ENCODE data around the gene CEACAM1.
A peak's percentile ranks its signal among the peaks of the same experiment; 100 is the strongest.

Gene CEACAM1

GRCh38 chr19:42472402-42473147 is 55.7 kb downstream of the CEACAM1 start:
- no peaks in the 10 kb centered on the region for H3K79me2 ChIP-seq (ENCODE audit: control insufficient read depth, low read length)
- H3K27me3 ChIP-seq (ENCODE audit: control insufficient read depth, low read length): no peaks in the 10 kb centered on the region
- TF ChIP-seq EZH2phosphoT487 (IDR thresholded peaks at IDR 0.05; ENCODE audit: borderline replicate concordance, low read length): no peak
- TF ChIP-seq CTCF (IDR thresholded peaks at IDR 0.05; ENCODE audit: low read depth, low read length, poor library complexity, severe bottlenecking): no peak
- H3K4me2 ChIP-seq (ENCODE audit: low read length): no peak overlapping the region
- no peaks in the 10 kb centered on the region for H4K20me1 ChIP-seq (ENCODE audit: control insufficient read depth, insufficient read depth, low read depth, low read length)
- H3K27ac ChIP-seq (ENCODE audit: low read depth, low read length): no peak overlapping the region
- H3K9me3 ChIP-seq (ENCODE audit: control insufficient read depth, insufficient read depth, low read length): no peaks in the 10 kb centered on the region
- no peaks in the 10 kb centered on the region for H3K9me2 ChIP-seq (replicated peaks; ENCODE audit: control insufficient read depth, low read length)
- no peak overlapping the region for H3K4me3 ChIP-seq (ENCODE audit: low read length)
- H3K36me3 ChIP-seq (ENCODE audit: control insufficient read depth, low read length): no peaks in the 10 kb centered on the region
- H3K4me1 ChIP-seq (ENCODE audit: control insufficient read depth, low read length): peaks cover 51% of the 10 kb centered on the region
- H3F3A ChIP-seq (ENCODE audit: control insufficient read depth, insufficient read depth): peaks cover 12% of the 10 kb centered on the region

- TF ChIP-seq EZH2phosphoT487 (IDR thresholded peaks at IDR 0.05; ENCODE audit: borderline replicate concordance, low read length): no peak
- no peaks in the 10 kb centered on the region for H3K27me3 ChIP-seq (ENCODE audit: control insufficient read depth, low read length)
- no peak overlapping the region for H3K4me3 ChIP-seq (ENCODE audit: low read length)
- no peaks in the 10 kb centered on the region for H3K79me2 ChIP-seq (ENCODE audit: control insufficient read depth, low read length)
- H3K9me2 ChIP-seq (replicated peaks; ENCODE audit: control insufficient read depth, low read length): no peaks in the 10 kb centered on the region
- no peaks in the 10 kb centered on the region for H3K36me3 ChIP-seq (ENCODE audit: control insufficient read depth, low read length)
- H3F3A ChIP-seq (ENCODE audit: control insufficient read depth, insufficient read depth): peaks cover 20% of the 10 kb centered on the region
- peaks cover 59% of the 10 kb centered on the region for H3K4me1 ChIP-seq (ENCODE audit: control insufficient read depth, low read length)
- no peak overlapping the region for H3K4me2 ChIP-seq (ENCODE audit: low read length)
- H3K27ac ChIP-seq (ENCODE audit: low read depth, low read length): no peak overlapping the region
- H4K20me1 ChIP-seq (ENCODE audit: control insufficient read depth, insufficient read depth, low read depth, low read length): no peaks in the 10 kb centered on the region
- no peaks in the 10 kb centered on the region for H3K9me3 ChIP-seq (ENCODE audit: control insufficient read depth, insufficient read depth, low read length)
These were observed 56.6 kb downstream of the CEACAM1 start for GRCh38 chr19:42471554-42472249.

GRCh38 chr19:42469311-42470235 is 58.7 kb downstream of the CEACAM1 start:
- H4K20me1 ChIP-seq (ENCODE audit: control insufficient read depth, insufficient read depth, low read depth, low read length): no peaks in the 10 kb centered on the region
- H3K9me2 ChIP-seq (replicated peaks; ENCODE audit: control insufficient read depth, low read length): no peaks in the 10 kb centered on the region
- H3K4me2 ChIP-seq (ENCODE audit: low read length): peak overlapping the region; percentile 63
- H3K36me3 ChIP-seq (ENCODE audit: control insufficient read depth, low read length): no peaks in the 10 kb centered on the region
- H3F3A ChIP-seq (ENCODE audit: control insufficient read depth, insufficient read depth): peaks cover 33% of the 10 kb centered on the region
- no peaks in the 10 kb centered on the region for H3K79me2 ChIP-seq (ENCODE audit: control insufficient read depth, low read length)
- peak overlapping the region; percentile 48 for H3K4me3 ChIP-seq (ENCODE audit: low read length)
- H3K27ac ChIP-seq (ENCODE audit: low read depth, low read length): peak overlapping the region; percentile 69
- H3K4me1 ChIP-seq (ENCODE audit: control insufficient read depth, low read length): peaks cover 81% of the 10 kb centered on the region
- no peaks in the 10 kb centered on the region for H3K9me3 ChIP-seq (ENCODE audit: control insufficient read depth, insufficient read depth, low read length)
- TF ChIP-seq EZH2phosphoT487 (IDR thresholded peaks at IDR 0.05; ENCODE audit: borderline replicate concordance, low read length) (no peak), CTCF (IDR thresholded peaks at IDR 0.05; ENCODE audit: low read depth, low read length, poor library complexity, severe bottlenecking) (no peak)
- no peaks in the 10 kb centered on the region for H3K27me3 ChIP-seq (ENCODE audit: control insufficient read depth, low read length)

Data from DOHH2 (cell line).